PC-9 (cell line): ENCODE data around the gene MT1F.

ENCODE experiments used
- CTCF ChIP-seq: fragments of 200-600 bp; sonication (generic); conservative IDR thresholded peaks from 2 replicates; pipeline ENCODE4 v1.6.1; 2017; ENCODE audit warnings: mixed run types, antibody characterized with exemption, mild to moderate bottlenecking, moderate library complexity
- EZH2 ChIP-seq: fragments of 200-600 bp; sonication (generic); IDR thresholded peaks from 2 replicates; pipeline ENCODE4 v1.8.0; 2017; ENCODE audit warnings: antibody characterized with exemption, low read depth

DNA sequence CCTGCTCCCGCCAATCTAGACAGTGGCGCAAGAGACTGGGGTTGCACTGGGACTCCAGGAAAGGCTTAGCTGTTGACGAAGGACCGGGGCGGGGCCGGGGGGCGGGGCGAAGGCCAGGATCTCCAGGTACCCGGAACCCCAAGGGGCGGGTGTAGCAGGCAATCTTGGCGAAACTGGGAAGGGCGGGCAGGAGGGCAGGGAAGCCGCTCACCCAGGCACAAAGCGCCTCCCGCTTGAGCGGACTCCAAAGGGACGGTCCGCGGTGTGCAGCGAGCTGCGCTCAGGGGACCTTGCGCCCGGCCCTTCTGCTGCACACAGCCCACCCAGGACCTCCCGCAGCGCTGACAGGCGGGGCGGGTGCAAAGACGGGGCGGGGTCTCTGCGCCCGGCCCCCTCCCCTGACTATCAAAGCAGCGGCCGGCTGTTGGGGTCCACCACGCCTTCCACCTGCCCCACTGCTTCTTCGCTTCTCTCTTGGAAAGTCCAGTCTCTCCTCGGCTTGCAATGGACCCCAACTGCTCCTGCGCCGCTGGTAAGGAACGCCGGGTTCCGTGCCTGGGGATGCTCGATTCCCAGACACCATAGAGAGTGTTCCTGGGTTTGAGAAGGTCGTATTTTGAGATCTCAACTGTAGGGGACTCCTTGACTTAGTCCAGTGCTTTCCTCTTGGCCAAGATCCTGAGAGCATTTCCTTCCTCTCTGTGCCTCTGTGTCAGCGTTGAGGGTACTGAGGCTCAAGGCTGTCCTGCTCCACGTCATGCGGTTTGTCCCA, at the start of gene MT1F:
- TF ChIP-seq CTCF (no peak), EZH2 (no peak)
